Right ventricle myocardium superior (tissue), 1 donor: Measurements from ENCODE around the gene HSPA12A. TPM values are rescaled to one million over a fixed set of nuclear protein-coding genes. Genes with fewer than 3 reads are reported as not detected.

Experiments used
- ATAC-seq: fragments of 200-7000 bp; cut with Tn5 transposase; one replicate; pipeline ENCODE4 v1.9.1; 2020; ENCODE audit warnings: mild to moderate bottlenecking; ENCODE audit not compliant: poor library complexity
- DNase-seq: peaks from one replicate; pipeline ENCODE4 v3.0.0-alpha.2; 2020
- intact Hi-C: fragments of 100-400 bp; cut with DNase I; formaldehyde crosslinking; loops from one replicate; pipeline ENCODE4 v1.11.2; 2022
- total RNA-seq: library from RNA; stranded (reverse); fragmentation: NEBNext Ultra II Directional; extraction: Animal tissue kit (Norgen Biotek cat#: 25700); gene quantifications from one replicate; pipeline ENCODE4 v1.2.1, GENCODE V29; 2021
- donor health status: DM: no; HTN: yes; CAD: no; lungs with severe emphysema.

The HSPA12A gene
- total RNA-seq, 1 donor from 2014 or later, result 15.9 TPM

- no peak for DNase-seq
- intact Hi-C loops, result no loop called here
- no peak for ATAC-seq
Measured at GRCh38 chr10:116659049-116659670, 83.2 kb downstream of the HSPA12A start.

- intact Hi-C loops, result no loop called here
- ATAC-seq (no peak), DNase-seq (no peak)
Measured at GRCh38 chr10:116657863-116658551, 84.4 kb downstream of the HSPA12A start.

GRCh38 chr10:116656044-116656443 lies 86.3 kb downstream of the HSPA12A start:
- ATAC-seq (no peak), DNase-seq (no peak)
- intact Hi-C loops, result no loop called here

GRCh38 chr10:116655568-116655967 lies 86.8 kb downstream of the HSPA12A start:
- intact Hi-C loops, result no loop called here
- no peak for ATAC-seq
- no peak for DNase-seq

GRCh38 chr10:116654816-116655215 lies 87.5 kb downstream of the HSPA12A start:
- ATAC-seq (no peak), DNase-seq (no peak)

GRCh38 chr10:116653885-116654284 lies 88.5 kb downstream of the HSPA12A start:
- no peak for DNase-seq
- intact Hi-C loops, result no loop called here
- no peak for ATAC-seq

More at GRCh38 chr10:116654816-116655215, 87.5 kb downstream of the HSPA12A start:
- intact Hi-C loops, result no loop called here

- ATAC-seq (no peak), DNase-seq (no peak)
- intact Hi-C loops, result no loop called here
Measured at GRCh38 chr10:116648903-116649302, 93.5 kb downstream of the HSPA12A start.

GRCh38 chr10:116646502-116646901 lies 95.9 kb downstream of the HSPA12A start:
- DNase-seq (no peak), ATAC-seq (no peak)
- intact Hi-C loops, result no loop called here

GRCh38 chr10:116637830-116638229 lies 104.5 kb downstream of the HSPA12A start:
- ATAC-seq (no peak), DNase-seq (no peak)
- intact Hi-C loops, result no loop called here

- ATAC-seq (no peak), DNase-seq (no peak)
- intact Hi-C loops, result no loop called here
Measured at GRCh38 chr10:116636976-116637375, 105.4 kb downstream of the HSPA12A start.

- DNase-seq (no peak), ATAC-seq (no peak)
- intact Hi-C loops, result no loop called here
Measured at GRCh38 chr10:116636385-116636784, 106.0 kb downstream of the HSPA12A start.

GRCh38 chr10:116634126-116634975 lies 108.0 kb downstream of the HSPA12A start:
- intact Hi-C loops, result no loop called here
- DNase-seq, result no peak
- no peak for ATAC-seq

GRCh38 chr10:116633216-116633600 lies 109.2 kb downstream of the HSPA12A start:
- DNase-seq (no peak), ATAC-seq (no peak)
- intact Hi-C loops, result no loop called here

- intact Hi-C loops, result no loop called here
- no peak for ATAC-seq
- DNase-seq, result no peak
Measured at GRCh38 chr10:116632596-116633215, 109.7 kb downstream of the HSPA12A start.

- ATAC-seq (no peak), DNase-seq (no peak)
- intact Hi-C loops, result no loop called here
Measured at GRCh38 chr10:116631871-116632295, 110.5 kb downstream of the HSPA12A start.

- ATAC-seq, result no peak
Measured at GRCh38 chr10:116630020-116630419, 112.3 kb downstream of the HSPA12A start.

GRCh38 chr10:116629340-116629739 lies 113.0 kb downstream of the HSPA12A start:
- DNase-seq, result no peak
- intact Hi-C loops, result no loop called here
- no peak for ATAC-seq

More at GRCh38 chr10:116630020-116630419, 112.3 kb downstream of the HSPA12A start:
- DNase-seq, result no peak
- intact Hi-C loops, result no loop called here

- intact Hi-C loops, result no loop called here
- peak; percentile 87 for ATAC-seq
- DNase-seq, result no peak
Measured at GRCh38 chr10:116627386-116627933, 114.9 kb downstream of the HSPA12A start.

GRCh38 chr10:116626815-116627214 lies 115.6 kb downstream of the HSPA12A start:
- DNase-seq (no peak), ATAC-seq (no peak)
- intact Hi-C loops, result no loop called here
